HG03439 (cell line): Measurements from ENCODE around the gene SPRY1.

Experiments used
- ATAC-seq: cut with Tn5 transposase; IDR thresholded peaks from one replicate; pipeline ENCODE4 v1.9.1; 2021; ENCODE audit warnings: mild to moderate bottlenecking, moderate library complexity; ENCODE audit not compliant: unreplicated experiment

Gene SPRY1

DNA sequence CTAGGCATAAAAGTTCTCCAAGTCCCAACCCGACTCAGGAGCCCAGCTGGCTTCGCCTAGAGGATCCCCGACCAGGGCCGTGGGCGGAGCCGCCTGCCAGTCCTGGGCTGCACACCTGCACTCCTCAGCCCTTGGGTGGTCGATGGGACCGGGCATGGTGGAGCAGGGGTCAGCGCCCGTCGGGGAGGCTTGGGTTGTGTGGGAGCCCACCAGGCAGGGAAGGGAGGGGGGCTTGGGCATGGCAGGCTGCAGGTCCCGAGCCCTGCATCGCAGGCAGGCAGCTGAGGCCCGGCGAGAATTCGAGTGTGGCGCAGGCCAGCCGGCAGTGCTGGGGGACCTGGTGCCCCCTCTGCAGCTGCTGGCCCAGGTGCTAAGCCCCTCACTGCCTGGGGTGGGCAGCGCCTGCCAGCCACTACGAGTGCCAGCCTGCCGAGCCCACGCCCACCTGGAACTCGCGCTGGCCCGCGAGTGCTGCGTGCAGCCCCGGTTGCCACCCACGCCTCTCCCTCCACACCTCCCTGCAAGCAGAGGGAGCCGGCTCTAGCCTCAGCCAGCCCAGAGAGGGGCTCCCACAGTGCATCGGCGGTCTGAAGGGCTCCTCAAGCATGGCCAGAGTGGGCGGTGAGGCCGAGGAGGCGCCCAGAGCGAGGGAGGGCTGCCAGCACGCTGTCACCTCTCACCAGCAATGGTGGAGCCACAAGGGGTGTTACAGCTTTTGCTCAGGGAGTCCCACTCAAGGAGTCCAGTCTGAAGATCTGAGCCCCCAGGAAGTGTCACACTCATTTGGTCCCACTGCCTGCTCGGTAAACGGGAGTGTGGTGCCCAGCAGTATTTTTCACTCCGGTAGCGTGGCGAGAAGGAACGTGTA, 38.9 kb downstream of the SPRY1 start:
- ATAC-seq = no peak

DNA sequence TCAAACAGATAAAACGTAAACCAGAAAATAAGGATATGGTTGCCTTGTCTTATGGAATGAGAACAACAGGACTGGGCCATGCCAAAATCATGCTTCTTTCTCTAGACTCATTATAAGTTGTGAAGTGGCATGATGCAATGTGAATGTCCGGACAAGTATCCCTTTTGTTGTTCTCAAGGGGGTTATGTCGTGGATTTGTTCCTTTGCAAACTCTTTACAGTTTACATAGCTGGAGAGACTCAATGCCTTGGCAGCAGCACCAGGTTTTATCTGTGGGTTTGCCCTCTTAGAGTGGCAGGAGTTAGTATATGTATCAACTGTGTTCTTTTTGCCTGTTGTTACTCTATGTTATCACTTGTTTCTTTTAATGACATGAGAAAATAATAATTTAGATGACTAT, 41.4 kb downstream of the SPRY1 start:
- ATAC-seq = no peak

DNA sequence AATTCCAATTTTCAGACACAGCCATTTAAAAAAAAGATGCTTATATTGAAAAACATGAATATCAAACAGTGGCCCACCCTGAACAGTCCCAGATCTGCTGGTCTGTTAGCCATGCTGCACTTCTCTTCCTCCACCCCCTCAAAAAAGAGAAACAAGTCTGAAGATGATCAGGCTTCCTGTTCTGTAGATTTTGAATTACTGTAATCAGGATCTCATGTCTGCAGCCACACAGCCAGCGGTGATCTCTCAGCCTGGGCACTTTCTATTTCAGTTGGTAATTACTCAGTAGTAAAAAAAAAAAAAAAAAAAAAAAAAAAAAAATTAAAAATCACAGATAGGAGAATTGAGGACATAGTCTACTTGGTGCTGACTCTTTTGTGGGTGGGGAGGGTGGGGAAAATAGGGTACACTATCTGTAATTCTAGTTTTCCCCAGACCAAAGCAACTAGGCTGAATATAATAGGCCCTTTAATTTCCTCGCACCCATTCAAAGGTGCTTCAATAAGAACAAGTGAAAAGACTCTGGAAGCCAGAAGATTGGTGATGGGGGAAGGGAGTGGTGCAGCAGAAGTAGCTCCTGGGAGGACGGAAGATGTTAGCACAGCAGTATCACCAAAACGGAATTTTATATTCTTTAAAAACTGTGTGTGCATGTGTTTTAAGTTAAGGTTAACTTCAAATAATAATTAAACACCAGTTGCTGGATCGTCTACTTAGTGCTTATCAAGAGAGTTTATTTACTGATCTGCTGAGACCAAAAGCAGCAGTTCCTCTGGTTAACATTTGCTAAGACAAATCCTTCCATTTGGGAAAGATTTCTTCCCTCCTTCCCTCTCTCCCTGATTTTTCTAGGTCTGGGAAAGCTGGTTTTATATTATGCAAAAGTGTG, 47.0 kb downstream of the SPRY1 start:
- no peak for ATAC-seq

DNA sequence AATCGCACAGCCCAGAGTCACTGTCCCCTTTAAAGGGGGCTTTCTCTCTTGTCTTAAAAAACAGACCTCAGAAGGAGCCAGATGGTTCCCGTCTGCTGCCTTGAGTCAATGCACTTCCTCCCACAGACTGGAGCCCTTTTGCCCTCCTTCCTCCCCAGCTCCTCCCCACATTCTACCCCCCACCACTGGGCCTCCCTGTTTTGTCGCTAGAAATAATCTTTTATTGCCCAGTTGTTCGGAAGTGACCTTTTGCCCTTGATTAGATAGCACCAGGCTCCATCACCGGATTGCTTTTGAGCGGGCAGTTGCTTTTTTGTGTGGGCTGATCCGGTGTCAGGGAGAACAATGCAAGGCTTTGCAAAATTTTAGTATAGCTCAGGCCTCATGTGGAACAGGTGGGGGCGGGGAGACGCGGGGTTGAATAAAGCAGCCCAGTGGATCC, 47.7 kb downstream of the SPRY1 start:
- ATAC-seq = no peak

DNA sequence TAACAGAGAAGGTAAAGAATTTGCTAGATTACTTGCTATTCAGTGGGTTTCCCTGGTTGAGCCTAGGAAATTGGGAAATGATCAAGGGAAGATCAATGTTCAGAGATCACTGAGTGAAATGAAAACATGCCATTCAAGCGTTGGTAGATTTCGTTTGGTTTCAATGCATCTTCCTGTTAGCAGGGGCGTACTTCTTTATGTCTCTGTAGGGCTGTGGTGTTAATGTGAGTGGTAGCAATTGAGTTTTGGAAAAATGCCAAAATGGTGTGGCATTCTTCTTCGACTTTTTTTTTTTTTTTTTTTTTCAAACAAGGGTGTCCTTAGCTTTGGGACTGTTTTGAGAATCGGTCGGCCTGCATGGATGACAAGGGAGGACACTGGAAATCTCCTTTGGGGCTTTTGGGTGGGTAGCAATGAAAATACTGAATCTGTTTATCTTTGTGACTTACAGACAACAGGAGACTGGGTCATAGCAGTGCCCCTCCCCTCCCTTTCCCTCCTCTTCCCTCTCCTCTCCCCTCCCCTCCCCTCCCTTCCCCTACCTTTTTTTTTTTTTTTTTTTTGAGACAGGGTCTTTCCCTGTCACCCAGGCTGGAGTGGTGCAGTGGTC, 50.4 kb downstream of the SPRY1 start:
- ATAC-seq = no peak

GRCh38 chr4:123449362-123449761, 52.8 kb downstream of the SPRY1 start:
- no peak for ATAC-seq

DNA sequence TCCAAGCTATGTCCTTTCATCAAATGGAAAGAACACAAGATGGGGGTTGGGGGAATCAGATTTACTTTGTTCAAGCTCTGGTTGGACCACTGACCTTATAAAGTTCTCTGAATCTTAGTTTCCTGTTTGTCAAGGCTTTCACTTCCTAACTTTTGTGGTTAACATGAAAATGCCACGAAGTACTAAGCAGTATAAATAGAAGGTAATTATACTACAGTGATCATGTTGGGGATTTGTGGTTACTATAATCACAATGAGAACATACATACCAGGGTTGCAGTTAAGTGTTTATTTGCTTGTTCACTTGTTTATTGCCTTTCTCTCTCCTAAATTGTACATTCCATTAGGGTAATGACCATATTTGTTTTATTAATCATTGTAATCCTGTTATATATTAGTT, 53.2 kb downstream of the SPRY1 start:
- peak; percentile 76 for ATAC-seq

GRCh38 chr4:123450393-123450792, 53.8 kb downstream of the SPRY1 start:
- no peak for ATAC-seq

GRCh38 chr4:123452616-123453015, 56.0 kb downstream of the SPRY1 start:
- ATAC-seq = no peak

- ATAC-seq = no peak
Observed at GRCh38 chr4:123453061-123453680, 56.6 kb downstream of the SPRY1 start.
